ENCODE measurements around the gene INO80D.
"Not testable (repeated sequence)": the region's sequence is repeated elsewhere in the genome, so short reads cannot be mapped to it uniquely, and the experiment has no call there.

GRCh38 chr2:206122569-206122968, 36.6 kb upstream of the INO80D start:
- TF ChIP-seq CTCF (conservative IDR thresholded peaks at IDR 0.05; ENCODE audit: low read depth, low read length); EZH2 (IDR thresholded peaks at IDR 0.05; ENCODE audit: borderline replicate concordance, low read depth, low read length, poor library complexity, severe bottlenecking): not testable (repeated sequence)
